HEK293 (cell line): ENCODE data around the gene HOXA4.
A peak's percentile ranks its signal among the peaks of the same experiment; 100 is the strongest.

Experiments
- FEZF1 ChIP-seq: fragments of 450-650 bp; formaldehyde crosslinking; IDR thresholded peaks from 2 replicates; pipeline ENCODE4 v1.5.1; 2016; ENCODE audit warnings: missing biosample characterization, missing genetic modification characterization
- HOXC10 ChIP-seq: sonication (generic); formaldehyde crosslinking; IDR thresholded peaks from 2 replicates; pipeline ENCODE4 v1.8.1; 2023; ENCODE audit warnings: mild to moderate bottlenecking, missing genetic modification reagents
- KLF7 ChIP-seq: fragments of 450-650 bp; formaldehyde crosslinking; IDR thresholded peaks from 2 replicates; pipeline ENCODE4 v1.5.1; 2016; ENCODE audit warnings: missing biosample characterization, missing genetic modification characterization, borderline replicate concordance
- OSR2 ChIP-seq: fragments of 450-650 bp; formaldehyde crosslinking; IDR thresholded peaks from 2 replicates; pipeline ENCODE4 v1.5.1; 2016; ENCODE audit warnings: missing biosample characterization, missing genetic modification characterization
- SALL2 ChIP-seq: fragments of 450-650 bp; formaldehyde crosslinking; IDR thresholded peaks from 2 replicates; pipeline ENCODE4 v1.5.0; 2017; ENCODE audit warnings: missing biosample characterization, mild to moderate bottlenecking, missing genetic modification characterization, borderline replicate concordance
- SCRT2 ChIP-seq: fragments of 450-650 bp; formaldehyde crosslinking; IDR thresholded peaks from 2 replicates; pipeline ENCODE4 v1.5.1; 2016; ENCODE audit warnings: missing biosample characterization, missing genetic modification characterization
- SP7 ChIP-seq: fragments of 450-650 bp; formaldehyde crosslinking; IDR thresholded peaks from 2 replicates; pipeline ENCODE4 v1.5.1; 2016; ENCODE audit warnings: missing biosample characterization, missing genetic modification characterization
- ZBTB17 ChIP-seq: fragments of 450-650 bp; formaldehyde crosslinking; IDR thresholded peaks from 2 replicates; pipeline ENCODE4 v1.5.1; 2016; ENCODE audit warnings: missing biosample characterization, missing genetic modification characterization
- ZBTB21 ChIP-seq: fragments of 450-650 bp; formaldehyde crosslinking; IDR thresholded peaks from 2 replicates; pipeline ENCODE4 v1.5.1; 2017; ENCODE audit warnings: missing biosample characterization, missing genetic modification characterization
- ZBTB48 ChIP-seq: fragments of 450-650 bp; formaldehyde crosslinking; IDR thresholded peaks from 2 replicates; pipeline ENCODE4 v1.5.1; 2016; ENCODE audit warnings: missing biosample characterization, missing genetic modification characterization
- ZEB2 ChIP-seq: fragments of 450-650 bp; formaldehyde crosslinking; IDR thresholded peaks from 2 replicates; pipeline ENCODE4 v1.5.1; 2016; ENCODE audit warnings: missing biosample characterization, missing genetic modification characterization
- ZFP41 ChIP-seq: fragments of 450-650 bp; formaldehyde crosslinking; IDR thresholded peaks from 2 replicates; pipeline ENCODE4 v1.5.1; 2016; ENCODE audit warnings: missing biosample characterization, missing genetic modification characterization, borderline replicate concordance
- ZNF10 ChIP-seq: fragments of 450-650 bp; formaldehyde crosslinking; IDR thresholded peaks from 2 replicates; pipeline ENCODE4 v1.5.1; 2017; ENCODE audit warnings: missing biosample characterization, missing genetic modification characterization
- ZNF132 ChIP-seq: fragments of 450-650 bp; formaldehyde crosslinking; IDR thresholded peaks from 2 replicates; pipeline ENCODE4 v1.5.1; 2017; ENCODE audit warnings: missing biosample characterization, missing genetic modification characterization, borderline replicate concordance
- ZNF140 ChIP-seq: fragments of 450-650 bp; formaldehyde crosslinking; IDR thresholded peaks from 2 replicates; pipeline ENCODE4 v1.5.1; 2016; ENCODE audit warnings: missing biosample characterization, missing genetic modification characterization
- ZNF146 ChIP-seq: fragments of 450-650 bp; formaldehyde crosslinking; IDR thresholded peaks from 2 replicates; pipeline ENCODE4 v1.5.1; 2016; ENCODE audit warnings: missing biosample characterization, missing genetic modification characterization
- ZNF174 ChIP-seq: fragments of 450-650 bp; formaldehyde crosslinking; IDR thresholded peaks from 2 replicates; pipeline ENCODE4 v1.5.0; 2017; ENCODE audit warnings: missing biosample characterization, mild to moderate bottlenecking, missing genetic modification characterization
- ZNF223 ChIP-seq: fragments of 450-650 bp; formaldehyde crosslinking; IDR thresholded peaks from 2 replicates; pipeline ENCODE4 v1.5.1; 2016; ENCODE audit warnings: missing biosample characterization, missing genetic modification characterization
- ZNF239 ChIP-seq: fragments of 450-650 bp; formaldehyde crosslinking; IDR thresholded peaks from 2 replicates; pipeline ENCODE4 v1.5.1; 2016; ENCODE audit warnings: missing biosample characterization, missing genetic modification characterization
- ZNF311 ChIP-seq: fragments of 450-650 bp; formaldehyde crosslinking; IDR thresholded peaks from 2 replicates; pipeline ENCODE4 v1.5.1; 2017; ENCODE audit warnings: missing biosample characterization, missing genetic modification characterization, borderline replicate concordance
- ZNF404 ChIP-seq: fragments of 450-650 bp; formaldehyde crosslinking; IDR thresholded peaks from 2 replicates; pipeline ENCODE4 v1.5.1; 2017; ENCODE audit warnings: missing biosample characterization, missing genetic modification characterization
- ZNF48 ChIP-seq: fragments of 450-650 bp; formaldehyde crosslinking; IDR thresholded peaks from 2 replicates; pipeline ENCODE4 v1.5.1; 2016; ENCODE audit warnings: missing biosample characterization, missing genetic modification characterization
- ZNF585B ChIP-seq: fragments of 450-650 bp; formaldehyde crosslinking; IDR thresholded peaks from 2 replicates; pipeline ENCODE4 v1.5.1; 2016; ENCODE audit warnings: missing biosample characterization, missing genetic modification characterization
- ZNF610 ChIP-seq: fragments of 450-650 bp; formaldehyde crosslinking; IDR thresholded peaks from 2 replicates; pipeline ENCODE4 v1.5.1; 2016; ENCODE audit warnings: missing biosample characterization, missing genetic modification characterization, borderline replicate concordance
- ZNF658 ChIP-seq: fragments of 450-650 bp; formaldehyde crosslinking; IDR thresholded peaks from 2 replicates; pipeline ENCODE4; 2016; ENCODE audit warnings: missing biosample characterization, missing genetic modification characterization
- ZNF747 ChIP-seq: fragments of 450-650 bp; formaldehyde crosslinking; IDR thresholded peaks from 2 replicates; pipeline ENCODE4 v1.5.1; 2016; ENCODE audit warnings: missing biosample characterization, missing genetic modification characterization
- ZNF768 ChIP-seq: fragments of 450-650 bp; formaldehyde crosslinking; IDR thresholded peaks from 2 replicates; pipeline ENCODE4 v1.5.1; 2018; ENCODE audit warnings: missing biosample characterization, mild to moderate bottlenecking, missing genetic modification characterization
- ZNF843 ChIP-seq: fragments of 450-650 bp; formaldehyde crosslinking; IDR thresholded peaks from 2 replicates; pipeline ENCODE4 v1.5.1; 2016; ENCODE audit warnings: missing biosample characterization, missing genetic modification characterization
- ZSCAN16 ChIP-seq: fragments of 450-650 bp; formaldehyde crosslinking; IDR thresholded peaks from 2 replicates; pipeline ENCODE4 v1.5.1; 2016; ENCODE audit warnings: missing biosample characterization, missing genetic modification characterization
- TF ChIP-seq, protein P1 (sequence below): fragments of 450-650 bp; formaldehyde crosslinking; IDR thresholded peaks from 2 replicates; pipeline ENCODE4 v1.5.1; 2016; ENCODE audit warnings: missing biosample characterization, missing genetic modification characterization
- TF ChIP-seq, protein P2 (sequence below): fragments of 450-650 bp; formaldehyde crosslinking; IDR thresholded peaks from 2 replicates; pipeline ENCODE4 v1.5.1; 2017; ENCODE audit warnings: missing biosample characterization, missing genetic modification characterization
- TF ChIP-seq, protein P3 (sequence below): fragments of 450-650 bp; formaldehyde crosslinking; IDR thresholded peaks from 2 replicates; pipeline ENCODE4 v1.5.1; 2016; ENCODE audit warnings: missing biosample characterization, missing genetic modification characterization
- TF ChIP-seq, protein P4 (sequence below): fragments of 450-650 bp; formaldehyde crosslinking; IDR thresholded peaks from 2 replicates; pipeline ENCODE4 v1.5.1; 2016; ENCODE audit warnings: missing biosample characterization, missing genetic modification characterization
- TF ChIP-seq, protein P5 (sequence below): fragments of 450-650 bp; formaldehyde crosslinking; IDR thresholded peaks from 2 replicates; pipeline ENCODE4 v1.5.1; 2016; ENCODE audit warnings: missing biosample characterization, missing genetic modification characterization

Gene HOXA4

DNA sequence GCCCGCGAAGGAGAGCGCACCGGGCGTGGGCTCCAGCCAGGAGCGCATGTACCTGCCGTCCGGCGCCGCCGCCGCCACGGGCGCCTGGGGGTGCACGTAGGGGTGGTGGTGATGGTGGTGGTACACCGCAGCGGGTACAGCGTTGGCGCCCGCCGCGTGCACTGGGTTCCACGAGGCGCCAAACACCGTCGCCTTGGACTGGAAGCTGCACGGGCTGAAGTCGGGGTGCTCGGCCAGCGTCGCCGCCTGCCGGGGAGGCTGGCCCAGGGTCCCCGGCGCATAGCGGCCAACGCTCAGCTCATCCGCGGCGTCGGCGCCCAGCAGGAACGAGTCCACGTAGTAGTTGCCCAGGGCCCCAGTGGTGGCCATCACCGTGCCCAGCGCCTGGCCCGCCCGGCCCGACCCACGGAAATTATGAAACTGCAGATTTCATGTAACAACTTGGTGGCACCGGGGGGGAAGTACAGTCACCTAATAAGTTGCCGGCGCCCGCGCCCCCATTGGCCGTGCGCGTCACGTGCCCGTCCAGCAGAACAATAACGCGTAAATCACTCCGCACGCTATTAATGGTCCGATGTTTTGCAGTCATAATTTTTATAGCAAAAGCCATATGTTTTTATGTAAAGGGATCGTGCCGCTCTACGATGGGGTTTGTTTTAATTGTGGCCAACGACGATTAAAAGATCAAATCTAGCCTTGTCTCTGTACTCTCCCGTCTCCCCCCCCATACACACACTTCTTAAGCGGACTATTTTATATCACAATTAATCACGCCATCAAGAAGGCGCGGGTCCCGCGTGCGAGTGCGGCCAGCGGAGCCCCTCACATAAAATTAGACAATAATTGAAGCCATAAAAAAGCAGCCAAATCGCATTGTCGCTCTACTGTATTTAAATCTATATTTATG is 34.8 kb upstream of the HOXA4 start, which contains the start of gene HOXA9 (continued):
- TF ChIP-seq HOXC10 (CRISPR knock-in tag), result no peak
- TF ChIP-seq ZNF146, result peak; percentile 81
- TF ChIP-seq ZFP41 (tag by site-specific recombination), result no peak
- TF ChIP-seq ZNF768, result no peak
- no peak for TF ChIP-seq ZNF658 (tag by site-specific recombination)
- TF ChIP-seq, protein P1, sequence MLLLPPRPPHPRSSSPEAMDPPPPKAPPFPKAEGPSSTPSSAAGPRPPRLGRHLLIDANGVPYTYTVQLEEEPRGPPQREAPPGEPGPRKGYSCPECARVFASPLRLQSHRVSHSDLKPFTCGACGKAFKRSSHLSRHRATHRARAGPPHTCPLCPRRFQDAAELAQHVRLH (tag by site-specific recombination), result peak; percentile 76
- TF ChIP-seq ZNF239 (tag by site-specific recombination), result 0 out of 2 replicates have a peak, but pooled peaks have one; percentile 24
- TF ChIP-seq ZNF585B (tag by site-specific recombination), result no peak
- TF ChIP-seq ZNF311 (tag by site-specific recombination), result no peak
- TF ChIP-seq, protein P2, sequence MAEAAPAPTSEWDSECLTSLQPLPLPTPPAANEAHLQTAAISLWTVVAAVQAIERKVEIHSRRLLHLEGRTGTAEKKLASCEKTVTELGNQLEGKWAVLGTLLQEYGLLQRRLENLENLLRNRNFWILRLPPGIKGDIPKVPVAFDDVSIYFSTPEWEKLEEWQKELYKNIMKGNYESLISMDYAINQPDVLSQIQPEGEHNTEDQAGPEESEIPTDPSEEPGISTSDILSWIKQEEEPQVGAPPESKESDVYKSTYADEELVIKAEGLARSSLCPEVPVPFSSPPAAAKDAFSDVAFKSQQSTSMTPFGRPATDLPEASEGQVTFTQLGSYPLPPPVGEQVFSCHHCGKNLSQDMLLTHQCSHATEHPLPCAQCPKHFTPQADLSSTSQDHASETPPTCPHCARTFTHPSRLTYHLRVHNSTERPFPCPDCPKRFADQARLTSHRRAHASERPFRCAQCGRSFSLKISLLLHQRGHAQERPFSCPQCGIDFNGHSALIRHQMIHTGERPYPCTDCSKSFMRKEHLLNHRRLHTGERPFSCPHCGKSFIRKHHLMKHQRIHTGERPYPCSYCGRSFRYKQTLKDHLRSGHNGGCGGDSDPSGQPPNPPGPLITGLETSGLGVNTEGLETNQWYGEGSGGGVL (tag by site-specific recombination), result peak; percentile 97
- no peak for TF ChIP-seq ZBTB48 (tag by site-specific recombination)
- TF ChIP-seq ZSCAN16 (tag by site-specific recombination), result peak; percentile 65
- TF ChIP-seq OSR2 (tag by site-specific recombination), result no peak
- TF ChIP-seq, protein P3, sequence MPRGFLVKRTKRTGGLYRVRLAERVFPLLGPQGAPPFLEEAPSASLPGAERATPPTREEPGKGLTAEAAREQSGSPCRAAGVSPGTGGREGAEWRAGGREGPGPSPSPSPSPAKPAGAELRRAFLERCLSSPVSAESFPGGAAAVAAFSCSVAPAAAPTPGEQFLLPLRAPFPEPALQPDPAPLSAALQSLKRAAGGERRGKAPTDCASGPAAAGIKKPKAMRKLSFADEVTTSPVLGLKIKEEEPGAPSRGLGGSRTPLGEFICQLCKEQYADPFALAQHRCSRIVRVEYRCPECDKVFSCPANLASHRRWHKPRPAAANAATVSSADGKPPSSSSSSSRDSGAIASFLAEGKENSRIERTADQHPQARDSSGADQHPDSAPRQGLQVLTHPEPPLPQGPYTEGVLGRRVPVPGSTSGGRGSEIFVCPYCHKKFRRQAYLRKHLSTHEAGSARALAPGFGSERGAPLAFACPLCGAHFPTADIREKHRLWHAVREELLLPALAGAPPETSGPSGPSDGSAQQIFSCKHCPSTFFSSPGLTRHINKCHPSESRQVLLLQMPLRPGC (tag by site-specific recombination), result peak; percentile 96
- TF ChIP-seq KLF7, result peak; percentile 91
- no peak for TF ChIP-seq ZNF140 (tag by site-specific recombination)
- TF ChIP-seq SP7, result peak; percentile 97
- peak; percentile 58; the same call in 1 of the 2 replicates for TF ChIP-seq ZNF610 (tag by site-specific recombination)
- peak; percentile 100 for TF ChIP-seq ZNF843 (tag by site-specific recombination)
- no peak for TF ChIP-seq SALL2
- TF ChIP-seq ZNF747 (tag by site-specific recombination), result no peak
- TF ChIP-seq ZBTB21 (tag by site-specific recombination), result peak; percentile 64
- TF ChIP-seq ZBTB17 (tag by site-specific recombination), result peak; percentile 80
- TF ChIP-seq, protein P4, sequence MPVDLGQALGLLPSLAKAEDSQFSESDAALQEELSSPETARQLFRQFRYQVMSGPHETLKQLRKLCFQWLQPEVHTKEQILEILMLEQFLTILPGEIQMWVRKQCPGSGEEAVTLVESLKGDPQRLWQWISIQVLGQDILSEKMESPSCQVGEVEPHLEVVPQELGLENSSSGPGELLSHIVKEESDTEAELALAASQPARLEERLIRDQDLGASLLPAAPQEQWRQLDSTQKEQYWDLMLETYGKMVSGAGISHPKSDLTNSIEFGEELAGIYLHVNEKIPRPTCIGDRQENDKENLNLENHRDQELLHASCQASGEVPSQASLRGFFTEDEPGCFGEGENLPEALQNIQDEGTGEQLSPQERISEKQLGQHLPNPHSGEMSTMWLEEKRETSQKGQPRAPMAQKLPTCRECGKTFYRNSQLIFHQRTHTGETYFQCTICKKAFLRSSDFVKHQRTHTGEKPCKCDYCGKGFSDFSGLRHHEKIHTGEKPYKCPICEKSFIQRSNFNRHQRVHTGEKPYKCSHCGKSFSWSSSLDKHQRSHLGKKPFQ (tag by site-specific recombination), result peak; percentile 93
- TF ChIP-seq ZEB2 (tag by site-specific recombination), result peak; percentile 97
- no peak for TF ChIP-seq ZNF48 (tag by site-specific recombination)
- TF ChIP-seq FEZF1 (tag by site-specific recombination), result peak; percentile 100
- TF ChIP-seq ZNF404, result no peak
- TF ChIP-seq ZNF10 (tag by site-specific recombination), result peak; percentile 97
- TF ChIP-seq, protein P5, sequence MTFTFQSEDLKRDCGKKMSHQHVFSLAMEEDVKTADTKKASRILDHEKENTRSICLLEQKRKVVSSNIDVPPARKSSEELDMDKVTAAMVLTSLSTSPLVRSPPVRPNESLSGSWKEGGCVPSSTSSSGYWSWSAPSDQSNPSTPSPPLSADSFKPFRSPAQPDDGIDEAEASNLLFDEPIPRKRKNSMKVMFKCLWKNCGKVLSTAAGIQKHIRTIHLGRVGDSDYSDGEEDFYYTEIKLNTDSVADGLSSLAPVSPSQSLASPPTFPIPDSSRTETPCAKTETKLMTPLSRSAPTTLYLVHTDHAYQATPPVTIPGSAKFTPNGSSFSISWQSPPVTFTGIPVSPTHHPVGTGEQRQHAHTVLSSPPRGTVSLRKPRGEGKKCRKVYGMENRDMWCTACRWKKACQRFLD, result no peak
- TF ChIP-seq ZNF132, result no peak
- TF ChIP-seq SCRT2 (tag by site-specific recombination), result peak; percentile 58
- TF ChIP-seq ZNF223 (tag by site-specific recombination), result peak; percentile 72; the same call in 1 of the 2 replicates
- TF ChIP-seq ZNF174, result no peak
